Measurements from ENCODE around the gene EFR3B. TPM values are rescaled to one million over a fixed set of nuclear protein-coding genes. Genes with fewer than 3 reads are reported as not detected.
A peak's percentile ranks its signal among the peaks of the same experiment; 100 is the strongest.

The EFR3B gene
- total and polyA plus RNA-seq, 2 of the 13 experiments (the other 11 are each of a cell fraction or from before 2014, with no cell fraction given): 0.42 TPM

- TF ChIP-seq HNRNPUL1 (IDR thresholded peaks at IDR 0.05; ENCODE audit: low read depth, low read length): no peak
- TF ChIP-seq MXI1 (IDR thresholded peaks at IDR 0.05; ENCODE audit: borderline replicate concordance, low read depth, low read length): no peak
- TF ChIP-seq SNAPC2 (CRISPR knock-in tag; IDR thresholded peaks at IDR 0.05): no peak
- no peak for TF ChIP-seq FOXO4 (CRISPR knock-in tag; conservative IDR thresholded peaks at IDR 0.05)
- no peak for TF ChIP-seq FOSL1 (CRISPR knock-in tag; IDR thresholded peaks at IDR 0.05; ENCODE audit: borderline replicate concordance)
- TF ChIP-seq HIC2 (CRISPR knock-in tag; IDR thresholded peaks at IDR 0.05; ENCODE audit: low read depth): no peak
- TF ChIP-seq NFIB (CRISPR knock-in tag; IDR thresholded peaks at IDR 0.05; ENCODE audit: borderline replicate concordance): 0 out of 2 replicates have a peak, but pooled peaks have one; percentile 22
- no peak for TF ChIP-seq TCF7L2 (IDR thresholded peaks at IDR 0.05; ENCODE audit: low read depth, low read length)
- no peak; the same call in 1 of the 2 replicates for TF ChIP-seq PRDM15 (CRISPR knock-in tag; IDR thresholded peaks at IDR 0.05)
- no peak for TF ChIP-seq PHF20 (CRISPR knock-in tag; IDR thresholded peaks at IDR 0.05)
- no peak for TF ChIP-seq ZNF264 (CRISPR knock-in tag; IDR thresholded peaks at IDR 0.05)
- TF ChIP-seq ZNF549 (CRISPR knock-in tag; IDR thresholded peaks at IDR 0.05): peak; percentile 4; the same call in 1 of the 2 replicates
- no peak for TF ChIP-seq ZBTB21 (CRISPR knock-in tag; IDR thresholded peaks at IDR 0.05)
- TF ChIP-seq HOXA7 (CRISPR knock-in tag; IDR thresholded peaks at IDR 0.05): no peak
- no peak for TF ChIP-seq ZMAT3 (CRISPR knock-in tag; conservative IDR thresholded peaks at IDR 0.05)
- TF ChIP-seq ZNF451 (CRISPR knock-in tag; IDR thresholded peaks at IDR 0.05): no peak
- TF ChIP-seq ZNF510 (CRISPR knock-in tag; IDR thresholded peaks at IDR 0.05; ENCODE audit: low read depth): no peak
- no peak for TF ChIP-seq PITX1 (CRISPR knock-in tag; IDR thresholded peaks at IDR 0.05)
- no peak for TF ChIP-seq ATF2 (CRISPR knock-in tag; IDR thresholded peaks at IDR 0.05)
- no peak for TF ChIP-seq ZNF567 (CRISPR knock-in tag; IDR thresholded peaks at IDR 0.05; ENCODE audit: borderline replicate concordance)
- no peak for TF ChIP-seq JUN (CRISPR knock-in tag; IDR thresholded peaks at IDR 0.05)
- no peak for TF ChIP-seq POLR2AphosphoS5 (IDR thresholded peaks at IDR 0.05; ENCODE audit: low read depth, low read length)
Observed at GRCh38 chr2:25042321-25043240, 705 bp downstream of the EFR3B start (continued).
